ENCODE data around the gene TRAPPC4.

- no peak for TF ChIP-seq CTCF (conservative IDR thresholded peaks at IDR 0.05 in 1 of 2, IDR thresholded peaks at IDR 0.05 in 1 of 2; ENCODE audit: extremely low read depth in 1 of 2, insufficient read depth in 1 of 2, low read depth in 1 of 2, low read length in 2 of 2)
- TF ChIP-seq EZH2 (IDR thresholded peaks at IDR 0.05; ENCODE audit: borderline replicate concordance, low read length) = no peak
These were observed 20.2 kb upstream of the TRAPPC4 start for GRCh38 chr11:118998388-118998717.

Data from mammary epithelial cell (primary cell).